OCI-LY1 (cell line): Measurements from ENCODE around the gene B4GALT2.

Source experiments
- H2AFZ ChIP-seq: fragments of 200-600 bp; sonication (generic), shearing (Covaris generic); 2 replicates; pipeline ENCODE4 v1.6.0; 2014; ENCODE audit warnings: antibody characterized with exemption, mild to moderate bottlenecking, low read length
- H3F3A ChIP-seq: fragments of 200-600 bp; sonication (generic), shearing (Covaris generic); 2 replicates; pipeline ENCODE4 v1.6.0; 2014; ENCODE audit warnings: mild to moderate bottlenecking, antibody characterized with exemption, low read length, moderate library complexity; ENCODE audit not compliant: insufficient read depth
- H3K27ac ChIP-seq: fragments of 200-600 bp; sonication (generic); 2 replicates; pipeline ENCODE4 v1.5.1; 2014; ENCODE audit warnings: low read length, mixed run types, mild to moderate bottlenecking, low read depth; ENCODE audit not compliant: poor library complexity, severe bottlenecking
- H3K27me3 ChIP-seq: fragments of 200-600 bp; sonication (generic); 2 replicates; pipeline ENCODE4 v1.6.0; 2014; ENCODE audit warnings: antibody characterized with exemption, mild to moderate bottlenecking, low read length, moderate library complexity; ENCODE audit not compliant: insufficient read depth
- H3K36me3 ChIP-seq: fragments of 200-600 bp; sonication (generic); 2 replicates; pipeline ENCODE4 v1.6.1; 2014; ENCODE audit warnings: mild to moderate bottlenecking, antibody characterized with exemption, low read length, moderate library complexity, mixed read lengths; ENCODE audit not compliant: insufficient read depth
- H3K4me1 ChIP-seq: fragments of 200-600 bp; sonication (generic); 2 replicates; pipeline ENCODE4 v1.5.1; 2014; ENCODE audit warnings: mild to moderate bottlenecking, low read length, moderate library complexity; ENCODE audit not compliant: insufficient read depth, severe bottlenecking
- H3K4me2 ChIP-seq: fragments of 200-600 bp; sonication (generic), shearing (Covaris generic); 2 replicates; pipeline ENCODE4 v1.6.1; 2014; ENCODE audit warnings: low read length
- H3K4me3 ChIP-seq: fragments of 200-600 bp; sonication (generic); 2 replicates; pipeline ENCODE4 v1.5.1; 2014; ENCODE audit warnings: low read length, low read depth, mild to moderate bottlenecking, mixed read lengths; ENCODE audit not compliant: poor library complexity, severe bottlenecking
- H3K79me2 ChIP-seq: fragments of 200-600 bp; shearing (Covaris generic); 2 replicates; pipeline ENCODE4 v1.6.1; 2016; ENCODE audit warnings: mixed run types, low read length, mixed read lengths; ENCODE audit not compliant: insufficient read depth
- H3K9ac ChIP-seq: fragments of 200-600 bp; sonication (generic), shearing (Covaris generic); 2 replicates; pipeline ENCODE4 v1.6.1; 2014; ENCODE audit warnings: mild to moderate bottlenecking, low read length, mixed read lengths
- H3K9me2 ChIP-seq: fragments of 200-600 bp; sonication (generic), shearing (Covaris generic); 2 replicates; pipeline ENCODE4 v1.6.1; 2014; ENCODE audit warnings: low read depth, mild to moderate bottlenecking, low read length, mixed read lengths
- H3K9me3 ChIP-seq: fragments of 200-600 bp; shearing (Covaris generic); 2 replicates; pipeline ENCODE4 v1.6.1; 2014; ENCODE audit warnings: low read length, mixed read lengths
- H4K20me1 ChIP-seq: fragments of 200-600 bp; sonication (generic), shearing (Covaris generic); 2 replicates; pipeline ENCODE4 v1.6.0; 2016; ENCODE audit warnings: mild to moderate bottlenecking, low read length; ENCODE audit not compliant: insufficient read depth
- CTCF ChIP-seq: fragments of 200-600 bp; sonication (generic), shearing (Covaris generic); IDR thresholded peaks from 2 replicates; pipeline ENCODE4 v1.5.1; 2017; ENCODE audit warnings: mild to moderate bottlenecking, antibody characterized with exemption, low read length, moderate library complexity, mixed read lengths
- EZH2 ChIP-seq: fragments of 200-600 bp; sonication (generic), shearing (Covaris generic); IDR thresholded peaks from 2 replicates; pipeline ENCODE4 v1.8.0; 2017; ENCODE audit warnings: borderline replicate concordance, mixed run types, mild to moderate bottlenecking, antibody characterized with exemption, low read length, moderate library complexity, mixed read lengths

Gene B4GALT2

GRCh38 chr1:43952731-43953346 is 26.2 kb upstream of the B4GALT2 start:
- no peaks in the 10 kb centered on the region for H3F3A ChIP-seq
- no peaks in the 10 kb centered on the region for H3K79me2 ChIP-seq
- peaks cover 10% of the 10 kb centered on the region for H3K4me1 ChIP-seq
- TF ChIP-seq CTCF (no peak), EZH2 (no peak)
- H3K27ac ChIP-seq: no peak overlapping the region
- no peaks in the 10 kb centered on the region for H3K9me3 ChIP-seq
- no peaks in the 10 kb centered on the region for H3K27me3 ChIP-seq
- H2AFZ ChIP-seq: no peak overlapping the region
- no peaks in the 10 kb centered on the region for H4K20me1 ChIP-seq
- no peak overlapping the region for H3K4me2 ChIP-seq
- no peaks in the 10 kb centered on the region for H3K9me2 ChIP-seq
- H3K4me3 ChIP-seq: no peak overlapping the region
- H3K36me3 ChIP-seq: peaks cover 24% of the 10 kb centered on the region; the same call in 1 of the 2 replicates
- H3K9ac ChIP-seq: no peak overlapping the region

DNA sequence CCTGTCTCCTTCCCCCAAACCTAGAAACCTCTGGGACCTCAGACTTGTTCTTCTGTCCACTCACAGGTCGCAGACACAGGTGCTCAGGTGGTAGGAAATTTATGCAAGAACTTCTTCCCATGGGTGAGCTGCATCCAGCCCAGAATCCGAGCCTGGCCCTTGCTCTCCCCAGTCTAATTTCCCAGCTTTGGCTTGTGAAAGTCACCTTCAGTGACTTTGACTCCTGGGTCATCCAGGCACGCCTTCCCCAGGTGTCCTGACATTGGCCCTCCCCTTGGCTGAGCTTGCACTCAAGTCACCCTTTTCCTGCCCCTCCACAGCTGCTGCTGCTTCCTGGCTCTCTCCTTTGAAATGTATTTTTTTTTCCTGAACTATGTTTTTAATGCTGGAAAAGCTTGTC is 25.6 kb upstream of the B4GALT2 start:
- Histone ChIP-seq H3K9me3 (no peaks in the 10 kb centered on the region), H3K4me2 (no peak overlapping the region), H3K9me2 (no peaks in the 10 kb centered on the region), H2AFZ (no peak overlapping the region), H3K9ac (no peak overlapping the region), H3K27ac (no peak overlapping the region), H3K4me1 (peaks cover 4% of the 10 kb centered on the region), H3K36me3 (peaks cover 29% of the 10 kb centered on the region; the same call in 1 of the 2 replicates), H3K4me3 (no peak overlapping the region), H3K79me2 (no peaks in the 10 kb centered on the region), H3F3A (no peaks in the 10 kb centered on the region), H3K27me3 (no peaks in the 10 kb centered on the region), H4K20me1 (no peaks in the 10 kb centered on the region)
- TF ChIP-seq EZH2: no peak
- no peak for TF ChIP-seq CTCF

DNA sequence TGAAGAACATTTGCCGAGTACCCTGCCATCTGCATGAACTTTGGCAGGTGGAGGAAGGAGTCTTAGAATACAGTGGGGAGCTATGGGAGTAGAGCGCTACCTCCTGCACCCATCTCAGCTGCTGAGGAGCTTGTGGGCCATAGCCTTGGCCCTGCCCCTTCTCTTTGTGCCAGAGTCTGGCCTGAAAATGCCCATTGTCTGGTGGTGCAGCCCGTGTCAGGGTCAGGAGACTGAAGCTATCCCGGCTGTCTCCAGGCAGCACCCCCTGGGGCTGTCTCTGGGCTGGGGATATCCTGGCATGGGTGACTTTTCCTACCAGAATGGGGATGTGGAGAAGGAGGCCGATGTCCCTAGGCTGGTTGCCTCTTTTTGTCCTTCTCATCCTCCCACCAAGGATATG is 25.0 kb upstream of the B4GALT2 start:
- Histone ChIP-seq H3K27me3 (no peaks in the 10 kb centered on the region), H3K9ac (no peak overlapping the region), H3K9me3 (no peaks in the 10 kb centered on the region), H3K4me2 (no peak overlapping the region), H3F3A (no peaks in the 10 kb centered on the region), H3K79me2 (no peaks in the 10 kb centered on the region), H3K9me2 (no peaks in the 10 kb centered on the region), H4K20me1 (no peaks in the 10 kb centered on the region), H3K36me3 (peaks cover 36% of the 10 kb centered on the region; the same call in 1 of the 2 replicates), H3K27ac (no peak overlapping the region), H3K4me1 (no peaks in the 10 kb centered on the region), H2AFZ (no peak overlapping the region), H3K4me3 (no peak overlapping the region)
- TF ChIP-seq CTCF: no peak
- no peak for TF ChIP-seq EZH2
